ENCODE results near the gene TFEC.
"Not testable (repeated sequence)": the region's sequence is repeated elsewhere in the genome, so short reads cannot be mapped to it uniquely, and the experiment has no call there.

TFEC gene

GRCh38 chr7:115937960-115938359, 92.6 kb downstream of the TFEC start:
- H3K4me3 ChIP-seq (ENCODE audit: low read depth in 1 of 2, low read length in 2 of 2), result no peak overlapping the region
- no peaks in the 10 kb centered on the region for H3K36me3 ChIP-seq (ENCODE audit: control insufficient read depth in 1 of 2, insufficient read depth in 2 of 2, low read length in 2 of 2)
- no peaks in the 10 kb centered on the region for H3K4me1 ChIP-seq (ENCODE audit: control insufficient read depth in 1 of 2, insufficient read depth in 2 of 2, low read length in 2 of 2)
- H3K27me3 ChIP-seq (ENCODE audit: control insufficient read depth in 1 of 2, insufficient read depth in 2 of 2, low read length in 2 of 2), result no peaks in the 10 kb centered on the region
- H3K9ac ChIP-seq (ENCODE audit: low read depth in 1 of 2, low read length in 2 of 2), result no peak overlapping the region
- no peaks in the 10 kb centered on the region for H3K9me3 ChIP-seq (ENCODE audit: control insufficient read depth in 1 of 2, low read length in 2 of 2)
- no peak overlapping the region for H3K27ac ChIP-seq (ENCODE audit: low read depth, low read length)

GRCh38 chr7:115933471-115933870, 97.1 kb downstream of the TFEC start:
- Histone ChIP-seq H3K4me1 (ENCODE audit: control insufficient read depth in 1 of 2, insufficient read depth in 2 of 2, low read length in 2 of 2) (no peaks in the 10 kb centered on the region), H3K36me3 (ENCODE audit: control insufficient read depth in 1 of 2, insufficient read depth in 2 of 2, low read length in 2 of 2) (no peaks in the 10 kb centered on the region), H3K4me3 (ENCODE audit: low read depth in 1 of 2, low read length in 2 of 2) (no peak overlapping the region), H3K9me3 (ENCODE audit: control insufficient read depth in 1 of 2, low read length in 2 of 2) (no peaks in the 10 kb centered on the region), H3K9ac (ENCODE audit: low read depth in 1 of 2, low read length in 2 of 2) (no peak overlapping the region), H3K27ac (ENCODE audit: low read depth, low read length) (no peak overlapping the region), H3K27me3 (ENCODE audit: control insufficient read depth in 1 of 2, insufficient read depth in 2 of 2, low read length in 2 of 2) (no peaks in the 10 kb centered on the region)

- no peaks in the 10 kb centered on the region for H3K9me3 ChIP-seq (ENCODE audit: control insufficient read depth in 1 of 2, low read length in 2 of 2)
- no peaks in the 10 kb centered on the region for H3K4me1 ChIP-seq (ENCODE audit: control insufficient read depth in 1 of 2, insufficient read depth in 2 of 2, low read length in 2 of 2)
- no peaks in the 10 kb centered on the region for H3K36me3 ChIP-seq (ENCODE audit: control insufficient read depth in 1 of 2, insufficient read depth in 2 of 2, low read length in 2 of 2)
- no peak overlapping the region for H3K4me3 ChIP-seq (ENCODE audit: low read depth in 1 of 2, low read length in 2 of 2)
- H3K27ac ChIP-seq (ENCODE audit: low read depth, low read length), result no peak overlapping the region
- no peak overlapping the region for H3K9ac ChIP-seq (ENCODE audit: low read depth in 1 of 2, low read length in 2 of 2)
- H3K27me3 ChIP-seq (ENCODE audit: control insufficient read depth in 1 of 2, insufficient read depth in 2 of 2, low read length in 2 of 2), result no peaks in the 10 kb centered on the region
Observed at GRCh38 chr7:115932880-115933279, 97.7 kb downstream of the TFEC start.

GRCh38 chr7:115930184-115930583, 100.4 kb downstream of the TFEC start:
- not testable (repeated sequence) for H3K36me3 ChIP-seq (ENCODE audit: control insufficient read depth in 1 of 2, insufficient read depth in 2 of 2, low read length in 2 of 2); H3K4me1 ChIP-seq (ENCODE audit: control insufficient read depth in 1 of 2, insufficient read depth in 2 of 2, low read length in 2 of 2); H3K9ac ChIP-seq (ENCODE audit: low read depth in 1 of 2, low read length in 2 of 2); H3K9me3 ChIP-seq (ENCODE audit: control insufficient read depth in 1 of 2, low read length in 2 of 2); H3K4me3 ChIP-seq (ENCODE audit: low read depth in 1 of 2, low read length in 2 of 2); H3K27me3 ChIP-seq (ENCODE audit: control insufficient read depth in 1 of 2, insufficient read depth in 2 of 2, low read length in 2 of 2); H3K27ac ChIP-seq (ENCODE audit: low read depth, low read length)

GRCh38 chr7:115929736-115930135, 100.8 kb downstream of the TFEC start:
- H3K27ac ChIP-seq (ENCODE audit: low read depth, low read length); H3K4me3 ChIP-seq (ENCODE audit: low read depth in 1 of 2, low read length in 2 of 2); H3K4me1 ChIP-seq (ENCODE audit: control insufficient read depth in 1 of 2, insufficient read depth in 2 of 2, low read length in 2 of 2); H3K27me3 ChIP-seq (ENCODE audit: control insufficient read depth in 1 of 2, insufficient read depth in 2 of 2, low read length in 2 of 2); H3K9ac ChIP-seq (ENCODE audit: low read depth in 1 of 2, low read length in 2 of 2); H3K36me3 ChIP-seq (ENCODE audit: control insufficient read depth in 1 of 2, insufficient read depth in 2 of 2, low read length in 2 of 2); H3K9me3 ChIP-seq (ENCODE audit: control insufficient read depth in 1 of 2, low read length in 2 of 2): not testable (repeated sequence)

GRCh38 chr7:115924411-115924810, 106.2 kb downstream of the TFEC start:
- Histone ChIP-seq H3K4me1 (ENCODE audit: control insufficient read depth in 1 of 2, insufficient read depth in 2 of 2, low read length in 2 of 2) (no peaks in the 10 kb centered on the region), H3K27ac (ENCODE audit: low read depth, low read length) (no peak overlapping the region), H3K27me3 (ENCODE audit: control insufficient read depth in 1 of 2, insufficient read depth in 2 of 2, low read length in 2 of 2) (no peaks in the 10 kb centered on the region), H3K9me3 (ENCODE audit: control insufficient read depth in 1 of 2, low read length in 2 of 2) (no peaks in the 10 kb centered on the region), H3K9ac (ENCODE audit: low read depth in 1 of 2, low read length in 2 of 2) (no peak overlapping the region), H3K4me3 (ENCODE audit: low read depth in 1 of 2, low read length in 2 of 2) (no peak overlapping the region), H3K36me3 (ENCODE audit: control insufficient read depth in 1 of 2, insufficient read depth in 2 of 2, low read length in 2 of 2) (no peaks in the 10 kb centered on the region)

GRCh38 chr7:115920367-115920766, 110.2 kb downstream of the TFEC start:
- H3K27ac ChIP-seq (ENCODE audit: low read depth, low read length), result no peak overlapping the region
- H3K4me3 ChIP-seq (ENCODE audit: low read depth in 1 of 2, low read length in 2 of 2), result no peak overlapping the region
- H3K27me3 ChIP-seq (ENCODE audit: control insufficient read depth in 1 of 2, insufficient read depth in 2 of 2, low read length in 2 of 2), result no peaks in the 10 kb centered on the region
- no peak overlapping the region for H3K9ac ChIP-seq (ENCODE audit: low read depth in 1 of 2, low read length in 2 of 2)
- H3K36me3 ChIP-seq (ENCODE audit: control insufficient read depth in 1 of 2, insufficient read depth in 2 of 2, low read length in 2 of 2), result no peaks in the 10 kb centered on the region
- no peaks in the 10 kb centered on the region for H3K9me3 ChIP-seq (ENCODE audit: control insufficient read depth in 1 of 2, low read length in 2 of 2)
- H3K4me1 ChIP-seq (ENCODE audit: control insufficient read depth in 1 of 2, insufficient read depth in 2 of 2, low read length in 2 of 2), result no peaks in the 10 kb centered on the region

GRCh38 chr7:115914951-115915350, 115.6 kb downstream of the TFEC start:
- Histone ChIP-seq H3K9ac (ENCODE audit: low read depth in 1 of 2, low read length in 2 of 2) (no peak overlapping the region), H3K27ac (ENCODE audit: low read depth, low read length) (no peak overlapping the region), H3K36me3 (ENCODE audit: control insufficient read depth in 1 of 2, insufficient read depth in 2 of 2, low read length in 2 of 2) (no peaks in the 10 kb centered on the region), H3K9me3 (ENCODE audit: control insufficient read depth in 1 of 2, low read length in 2 of 2) (no peaks in the 10 kb centered on the region), H3K4me3 (ENCODE audit: low read depth in 1 of 2, low read length in 2 of 2) (no peak overlapping the region), H3K27me3 (ENCODE audit: control insufficient read depth in 1 of 2, insufficient read depth in 2 of 2, low read length in 2 of 2) (no peaks in the 10 kb centered on the region), H3K4me1 (ENCODE audit: control insufficient read depth in 1 of 2, insufficient read depth in 2 of 2, low read length in 2 of 2) (no peaks in the 10 kb centered on the region)

GRCh38 chr7:115911465-115911864, 119.1 kb downstream of the TFEC start:
- H3K27me3 ChIP-seq (ENCODE audit: control insufficient read depth in 1 of 2, insufficient read depth in 2 of 2, low read length in 2 of 2), result no peaks in the 10 kb centered on the region
- no peaks in the 10 kb centered on the region for H3K9me3 ChIP-seq (ENCODE audit: control insufficient read depth in 1 of 2, low read length in 2 of 2)
- H3K4me1 ChIP-seq (ENCODE audit: control insufficient read depth in 1 of 2, insufficient read depth in 2 of 2, low read length in 2 of 2), result no peaks in the 10 kb centered on the region
- H3K36me3 ChIP-seq (ENCODE audit: control insufficient read depth in 1 of 2, insufficient read depth in 2 of 2, low read length in 2 of 2), result no peaks in the 10 kb centered on the region
- H3K27ac ChIP-seq (ENCODE audit: low read depth, low read length), result no peak overlapping the region
- no peak overlapping the region for H3K4me3 ChIP-seq (ENCODE audit: low read depth in 1 of 2, low read length in 2 of 2)
- H3K9ac ChIP-seq (ENCODE audit: low read depth in 1 of 2, low read length in 2 of 2), result no peak overlapping the region

- Histone ChIP-seq H3K9ac (ENCODE audit: low read depth in 1 of 2, low read length in 2 of 2) (no peak overlapping the region), H3K27me3 (ENCODE audit: control insufficient read depth in 1 of 2, insufficient read depth in 2 of 2, low read length in 2 of 2) (no peaks in the 10 kb centered on the region), H3K4me1 (ENCODE audit: control insufficient read depth in 1 of 2, insufficient read depth in 2 of 2, low read length in 2 of 2) (no peaks in the 10 kb centered on the region), H3K27ac (ENCODE audit: low read depth, low read length) (no peak overlapping the region), H3K4me3 (ENCODE audit: low read depth in 1 of 2, low read length in 2 of 2) (no peak overlapping the region), H3K9me3 (ENCODE audit: control insufficient read depth in 1 of 2, low read length in 2 of 2) (no peaks in the 10 kb centered on the region), H3K36me3 (ENCODE audit: control insufficient read depth in 1 of 2, insufficient read depth in 2 of 2, low read length in 2 of 2) (no peaks in the 10 kb centered on the region)
Observed at GRCh38 chr7:115910541-115911164, 119.9 kb downstream of the TFEC start.

- no peak overlapping the region for H3K4me3 ChIP-seq (ENCODE audit: low read depth in 1 of 2, low read length in 2 of 2)
- no peaks in the 10 kb centered on the region for H3K27me3 ChIP-seq (ENCODE audit: control insufficient read depth in 1 of 2, insufficient read depth in 2 of 2, low read length in 2 of 2)
- no peaks in the 10 kb centered on the region for H3K36me3 ChIP-seq (ENCODE audit: control insufficient read depth in 1 of 2, insufficient read depth in 2 of 2, low read length in 2 of 2)
- no peaks in the 10 kb centered on the region for H3K4me1 ChIP-seq (ENCODE audit: control insufficient read depth in 1 of 2, insufficient read depth in 2 of 2, low read length in 2 of 2)
- no peak overlapping the region for H3K27ac ChIP-seq (ENCODE audit: low read depth, low read length)
- no peaks in the 10 kb centered on the region for H3K9me3 ChIP-seq (ENCODE audit: control insufficient read depth in 1 of 2, low read length in 2 of 2)
- H3K9ac ChIP-seq (ENCODE audit: low read depth in 1 of 2, low read length in 2 of 2), result no peak overlapping the region
Observed at GRCh38 chr7:115906731-115907130, 123.8 kb downstream of the TFEC start.

Data from duodenal mucosa (tissue), 2 donors.